DMS 273 (cell line): ENCODE measurements around the gene COPS4.
A peak's percentile ranks its signal among the peaks of the same experiment; 100 is the strongest.
"Not testable (repeated sequence)": the region's sequence is repeated elsewhere in the genome, so short reads cannot be mapped to it uniquely, and the experiment has no call there.

ENCODE experiments used
- DNase-seq: peaks from one replicate; lab custom pipeline; 2025; ENCODE audit not compliant: unreplicated experiment; lab: John Stamatoyannopoulos, UW

Gene COPS4

DNA sequence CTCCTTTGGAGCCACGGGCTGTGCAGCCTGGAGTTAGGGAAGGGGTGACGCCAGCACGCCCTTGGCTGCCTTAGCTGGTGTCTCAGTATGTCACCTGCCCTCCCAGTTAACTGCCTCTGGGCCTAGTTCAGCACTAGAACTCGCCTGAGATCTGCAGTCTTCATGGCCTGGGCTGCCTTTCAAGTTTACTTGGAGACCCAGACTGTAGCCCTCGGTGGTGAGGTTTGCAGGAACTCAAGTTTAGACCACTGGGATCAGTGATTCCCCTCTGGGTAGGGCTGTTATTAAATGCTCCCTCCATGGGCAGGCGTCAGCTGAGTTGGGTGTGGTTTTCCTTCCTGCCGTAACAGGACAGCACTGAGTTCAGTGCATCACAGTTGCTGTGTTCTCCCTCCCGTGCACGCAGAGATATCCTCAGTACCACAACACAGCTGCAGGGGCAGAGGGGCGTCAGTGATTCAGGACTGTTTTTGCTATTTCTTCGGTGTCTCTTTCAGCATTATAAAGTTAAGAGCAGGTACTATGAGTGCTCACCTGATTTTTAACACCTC is 49.0 kb downstream of the COPS4 start:
- DNase-seq: no peak

DNA sequence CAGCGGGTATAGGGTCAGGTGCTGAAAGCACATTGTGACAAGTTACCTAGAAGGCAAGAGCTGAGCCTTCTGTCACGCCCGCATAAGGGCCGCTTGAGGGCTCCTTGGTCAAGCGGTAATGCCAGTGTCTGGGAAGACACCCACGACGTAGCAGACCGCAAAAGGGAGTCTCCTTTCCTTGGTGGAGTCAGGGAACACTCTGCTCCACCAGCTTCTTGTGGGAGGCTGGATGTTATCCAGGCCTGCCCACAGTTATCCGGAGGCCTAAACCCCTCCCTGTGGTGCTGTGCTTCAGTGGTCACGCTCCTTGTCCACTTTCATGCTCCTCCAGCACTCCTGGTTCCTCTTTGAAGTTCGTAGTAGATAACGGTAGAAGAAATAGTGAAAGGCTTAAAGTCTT is 50.0 kb downstream of the COPS4 start:
- DNase-seq: not testable (repeated sequence)

DNA sequence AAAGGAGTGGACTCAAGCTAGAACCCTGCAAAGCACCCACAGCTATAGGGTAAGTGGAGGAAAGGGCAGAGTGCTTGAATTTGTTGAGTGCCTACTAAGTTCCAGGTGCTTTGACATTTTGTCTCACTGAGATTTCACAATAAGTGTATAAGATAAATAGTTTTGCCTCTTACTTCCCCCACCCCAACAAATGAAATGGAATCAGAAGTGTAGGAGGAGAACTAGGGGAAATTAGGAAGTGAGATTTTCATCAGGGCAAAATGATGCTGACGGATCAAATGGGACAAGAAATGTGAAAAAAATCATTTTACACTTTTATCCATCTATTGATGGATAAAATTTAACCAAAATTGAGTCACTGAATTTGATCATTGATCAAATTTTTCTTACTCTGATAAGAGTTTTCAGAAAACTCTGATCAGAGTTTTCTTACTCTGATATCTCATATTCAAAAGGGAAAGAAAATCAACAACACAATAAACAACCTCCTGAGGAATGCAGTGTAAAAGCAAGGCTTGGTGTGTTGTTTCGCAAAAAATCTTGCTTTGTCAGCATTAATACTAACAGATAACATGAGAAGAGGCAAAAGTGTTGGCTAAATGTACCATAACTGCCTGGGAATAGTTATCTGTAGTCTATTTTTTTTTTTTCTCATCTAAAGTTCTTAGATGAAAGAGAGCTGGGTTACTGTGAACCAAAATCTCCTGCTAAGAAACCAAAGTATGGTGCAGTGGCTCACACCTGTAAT is 54.6 kb downstream of the COPS4 start:
- no peak for DNase-seq

DNA sequence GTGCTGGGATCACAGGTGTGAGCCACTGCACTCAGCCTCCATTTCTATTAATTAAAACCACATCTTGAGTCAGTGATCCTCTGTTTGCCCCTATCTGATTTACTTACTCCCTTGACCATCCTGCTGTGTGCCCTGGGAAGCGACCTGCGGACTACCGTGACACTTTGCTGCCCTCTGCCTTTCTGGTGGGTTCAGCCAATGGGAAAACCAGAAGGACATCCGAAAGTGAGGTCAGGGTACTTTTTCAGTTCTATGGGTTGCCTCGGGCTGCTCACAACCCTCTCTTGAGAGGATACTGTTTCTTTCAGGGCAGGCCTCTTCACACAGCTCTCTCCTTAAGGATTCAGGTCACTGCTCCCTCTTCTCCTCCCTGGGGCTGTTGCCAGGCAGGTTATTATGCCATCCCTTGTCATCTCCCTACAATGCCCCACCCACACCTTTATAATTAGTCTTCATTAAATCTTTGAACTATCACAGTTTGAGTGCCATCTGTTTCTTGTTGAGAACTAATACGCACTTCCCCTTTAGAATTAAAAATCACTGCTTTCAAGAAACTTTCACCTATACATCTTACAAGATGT is 58.2 kb downstream of the COPS4 start:
- peak; percentile 13 for DNase-seq

DNA sequence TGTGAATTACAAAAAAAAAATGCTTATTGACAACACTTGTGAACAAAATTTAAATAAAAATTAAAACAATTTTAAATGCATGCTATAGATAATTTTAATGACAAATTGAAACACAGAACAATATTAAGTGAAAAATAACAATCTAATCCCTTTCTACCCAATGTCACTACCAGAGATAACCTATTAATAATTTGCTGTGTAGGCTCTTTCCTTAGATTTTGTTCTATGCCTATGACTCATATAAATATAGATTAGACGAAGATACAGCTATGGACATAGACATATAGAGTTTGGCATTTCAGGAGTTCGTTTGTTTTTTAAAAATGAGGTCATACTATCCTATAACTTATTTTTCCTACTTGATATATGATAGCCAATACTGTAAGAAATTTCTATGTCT is 61.4 kb downstream of the COPS4 start:
- DNase-seq: no peak

DNA sequence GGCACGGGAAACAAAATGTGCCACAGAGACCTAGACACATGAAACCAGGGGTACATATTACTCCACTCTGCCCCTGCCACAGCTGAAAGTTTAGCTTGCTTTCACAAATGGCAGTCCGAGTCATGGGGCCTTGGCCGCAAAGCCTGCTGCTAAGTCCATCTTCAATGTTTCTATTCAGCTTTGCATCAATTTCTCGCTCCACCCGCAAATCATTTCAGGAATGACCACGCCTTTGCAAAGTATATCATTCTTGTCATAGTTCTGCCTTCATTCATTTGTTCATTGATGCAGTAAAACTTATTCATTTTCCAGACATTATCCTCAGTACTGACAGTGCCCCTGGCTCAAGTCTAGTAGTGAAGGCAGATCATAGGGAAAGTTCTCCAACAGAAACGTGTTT is 70.0 kb downstream of the COPS4 start:
- no peak for DNase-seq

DNA sequence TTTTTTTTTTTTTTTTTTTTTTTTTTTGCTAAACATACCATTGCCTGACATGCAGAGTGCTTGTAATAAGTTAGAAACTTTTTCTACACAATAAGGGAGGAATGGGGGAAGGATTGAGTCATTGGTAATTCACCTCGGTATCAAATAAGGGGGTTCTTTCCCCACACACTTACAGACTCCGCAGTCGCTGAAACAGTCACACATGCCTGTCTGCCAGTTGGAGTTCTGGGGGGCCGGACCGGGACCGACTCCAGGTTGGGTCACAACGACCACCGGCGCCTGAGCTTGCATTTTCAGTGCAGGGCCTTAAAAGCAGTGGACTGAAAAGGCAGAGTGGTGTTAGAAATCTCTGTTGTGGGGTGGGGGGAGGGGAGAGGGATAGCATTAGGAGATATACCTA is 72.6 kb downstream of the COPS4 start:
- DNase-seq: no peak

DNA sequence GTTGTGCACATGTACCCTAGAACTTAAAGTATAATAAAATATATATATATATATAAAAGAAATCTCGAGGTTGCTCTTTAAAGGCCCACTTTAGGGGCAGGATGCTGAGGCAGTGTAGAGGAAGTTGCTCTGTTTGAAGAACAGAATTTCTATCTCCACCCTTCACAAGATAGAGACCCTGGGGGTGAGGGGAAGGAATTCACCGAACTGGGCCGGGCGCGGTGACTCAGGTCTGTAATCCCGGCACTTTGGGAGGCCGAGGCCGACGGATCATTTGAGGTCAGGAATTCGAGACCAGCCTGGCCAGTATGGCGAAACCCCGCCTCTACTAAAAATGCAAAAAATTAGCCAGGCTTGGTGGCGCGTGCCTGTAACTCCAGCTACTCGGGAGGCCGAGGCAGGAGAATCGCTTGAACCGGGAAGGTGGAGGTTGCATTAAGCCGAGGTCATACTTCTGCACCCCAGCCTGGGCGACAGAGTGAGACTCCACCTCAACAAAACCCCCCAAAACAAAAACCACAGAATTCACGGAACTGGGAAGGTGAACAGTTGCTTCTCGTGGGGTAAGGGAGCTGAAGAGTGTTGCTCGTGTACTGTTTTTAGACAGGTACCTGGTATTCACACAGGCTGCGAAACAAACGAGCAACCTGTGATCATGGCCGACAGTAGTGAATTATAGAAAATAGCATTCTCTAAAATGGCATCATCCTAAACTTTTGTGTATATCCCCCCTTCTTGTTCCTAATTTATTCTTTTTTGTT is 73.3 kb downstream of the COPS4 start:
- DNase-seq: no peak

DNA sequence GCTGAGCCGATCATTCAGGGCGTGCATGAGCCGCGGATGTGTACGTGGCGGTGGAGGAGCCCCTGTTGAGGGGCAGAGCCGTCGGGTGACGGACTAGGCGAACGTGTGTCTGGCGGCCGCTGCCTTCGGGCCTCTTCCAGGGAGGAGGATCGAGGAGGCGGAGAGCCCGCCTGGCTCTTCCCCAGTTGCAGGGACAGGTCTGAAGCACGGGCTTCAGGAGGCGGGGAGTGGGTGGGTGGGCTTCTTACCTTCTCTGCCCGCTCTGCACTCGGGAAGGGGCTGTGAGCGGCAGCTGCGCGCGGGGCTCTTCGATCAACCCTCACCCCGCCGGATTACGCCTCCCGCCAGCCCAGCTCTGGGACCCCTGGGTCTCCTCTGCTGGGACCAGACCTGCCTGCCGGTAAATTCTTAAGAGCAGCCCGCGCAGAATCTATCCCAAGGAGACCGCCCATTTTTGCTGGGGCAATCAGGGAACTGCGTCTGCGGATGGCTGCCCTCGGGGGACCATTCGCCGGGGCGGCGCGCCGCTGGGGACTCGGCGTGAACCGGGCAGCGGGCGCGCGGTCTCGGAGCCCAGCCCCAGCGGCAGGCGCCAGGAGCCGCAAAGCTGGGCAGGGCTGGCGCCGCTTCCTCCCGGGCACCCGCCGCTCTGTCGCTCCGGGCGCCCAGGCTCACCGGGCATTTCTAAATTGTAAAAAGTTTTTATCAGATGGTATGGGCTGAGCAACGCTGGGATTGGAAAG is 74.7 kb downstream of the COPS4 start:
- peak; percentile 67 for DNase-seq

DNA sequence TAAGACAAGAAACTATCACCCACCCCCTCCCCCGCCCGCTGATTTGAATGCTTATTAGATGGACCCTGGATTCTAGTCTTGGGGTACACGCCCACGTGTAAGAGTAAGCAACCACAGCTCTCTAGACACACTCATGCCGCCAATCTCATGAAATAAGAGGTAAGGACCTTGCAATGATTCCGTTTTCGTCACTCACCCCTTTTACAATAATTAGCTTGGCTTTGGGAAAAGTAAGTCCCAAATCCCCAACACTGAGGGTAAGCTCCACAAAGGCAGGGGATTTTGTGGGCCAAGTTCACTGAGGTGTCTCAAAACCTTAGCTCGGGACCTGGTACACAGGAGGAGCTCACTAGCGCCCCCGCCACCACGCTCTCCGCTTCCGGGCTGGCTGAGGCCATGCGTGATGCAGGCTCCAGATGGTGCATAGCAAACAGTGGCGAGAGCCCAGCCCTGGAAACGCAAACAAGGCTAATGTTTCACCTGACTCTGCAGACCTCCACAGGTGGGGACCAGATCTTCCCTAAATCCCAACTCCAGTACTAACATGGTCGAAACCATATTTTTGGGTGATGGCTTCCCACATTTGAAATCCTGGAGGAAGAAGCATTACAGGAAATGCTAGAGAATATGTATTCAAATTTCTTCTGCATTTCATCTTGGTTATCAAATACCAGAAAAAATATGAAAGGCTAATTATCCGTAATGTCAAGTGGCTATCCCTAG is 75.4 kb downstream of the COPS4 start:
- peak; percentile 95 for DNase-seq

DNA sequence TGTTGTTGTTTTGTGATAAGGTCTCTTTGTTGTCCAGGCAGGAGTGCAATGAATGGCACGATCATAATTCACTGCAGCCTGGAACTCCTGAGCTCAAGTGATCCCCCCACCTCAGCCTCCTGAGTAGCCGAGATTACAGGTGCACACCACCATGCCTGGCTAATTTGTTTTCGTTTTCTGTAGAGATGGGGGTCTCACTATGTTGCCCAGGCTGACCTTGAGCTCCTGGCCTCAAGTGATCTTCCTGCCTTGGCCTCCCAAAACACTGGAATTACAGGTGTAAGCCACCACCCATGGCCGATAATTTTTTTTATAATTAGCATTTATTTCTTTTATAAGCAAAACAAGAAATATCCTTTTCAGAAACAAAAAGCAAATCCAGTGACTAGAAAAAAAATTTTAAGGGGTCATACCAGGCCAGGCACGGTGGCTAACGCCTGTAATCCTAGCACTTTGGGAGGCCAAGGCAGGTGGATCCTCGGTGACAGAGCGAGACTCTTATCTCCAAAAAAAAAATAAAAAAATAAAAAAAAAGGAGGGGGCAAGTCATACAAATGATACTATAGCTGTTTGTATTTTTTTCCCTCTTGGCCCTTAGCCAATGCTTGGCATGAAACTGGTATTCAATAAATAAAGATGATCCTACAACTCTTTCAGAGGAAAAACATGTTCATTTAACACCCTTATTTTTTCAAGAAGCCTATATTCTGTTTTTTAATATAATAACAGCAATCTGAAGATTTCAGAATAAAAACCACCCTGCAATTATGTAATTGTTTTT is 76.2 kb downstream of the COPS4 start:
- peak; percentile 7 for DNase-seq

DNA sequence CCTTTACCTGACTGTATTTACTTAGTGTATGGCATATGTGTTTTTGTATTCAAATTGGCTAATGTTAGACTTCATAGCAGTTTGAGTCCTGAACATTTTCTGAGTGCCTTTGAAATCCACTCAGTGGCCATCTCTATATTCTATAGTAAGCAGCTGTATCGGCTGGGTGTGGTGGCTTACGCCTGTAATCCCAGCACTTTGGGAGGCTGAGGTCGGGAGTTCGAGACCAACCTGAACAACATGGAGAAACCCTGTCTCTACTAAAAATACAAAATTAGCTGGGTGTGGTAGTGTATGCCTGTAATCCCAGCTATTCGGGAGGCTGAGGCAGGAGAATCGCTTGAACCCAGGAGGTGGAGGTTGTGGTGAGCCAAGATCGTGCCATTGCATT is 76.8 kb downstream of the COPS4 start:
- DNase-seq: not testable (repeated sequence)

DNA sequence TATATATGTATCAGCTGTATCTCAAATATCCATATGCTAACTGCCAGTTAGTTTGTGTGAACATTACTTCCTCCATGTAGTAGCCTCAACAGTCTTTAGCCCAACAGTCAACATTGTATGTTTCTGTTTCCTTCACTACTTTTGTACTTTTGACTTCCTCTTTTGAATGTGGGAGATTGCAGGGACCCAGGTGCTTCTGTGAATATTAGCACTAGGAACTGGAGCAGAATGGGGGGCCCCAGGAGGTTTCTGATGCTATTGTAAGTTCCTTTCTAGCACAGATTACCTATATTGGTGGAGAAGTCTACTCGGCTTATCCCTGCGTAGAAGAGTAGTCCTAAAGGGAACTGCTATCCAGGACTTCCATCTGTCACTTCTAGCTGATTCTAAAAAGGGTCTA is 77.2 kb downstream of the COPS4 start:
- no peak for DNase-seq

DNA sequence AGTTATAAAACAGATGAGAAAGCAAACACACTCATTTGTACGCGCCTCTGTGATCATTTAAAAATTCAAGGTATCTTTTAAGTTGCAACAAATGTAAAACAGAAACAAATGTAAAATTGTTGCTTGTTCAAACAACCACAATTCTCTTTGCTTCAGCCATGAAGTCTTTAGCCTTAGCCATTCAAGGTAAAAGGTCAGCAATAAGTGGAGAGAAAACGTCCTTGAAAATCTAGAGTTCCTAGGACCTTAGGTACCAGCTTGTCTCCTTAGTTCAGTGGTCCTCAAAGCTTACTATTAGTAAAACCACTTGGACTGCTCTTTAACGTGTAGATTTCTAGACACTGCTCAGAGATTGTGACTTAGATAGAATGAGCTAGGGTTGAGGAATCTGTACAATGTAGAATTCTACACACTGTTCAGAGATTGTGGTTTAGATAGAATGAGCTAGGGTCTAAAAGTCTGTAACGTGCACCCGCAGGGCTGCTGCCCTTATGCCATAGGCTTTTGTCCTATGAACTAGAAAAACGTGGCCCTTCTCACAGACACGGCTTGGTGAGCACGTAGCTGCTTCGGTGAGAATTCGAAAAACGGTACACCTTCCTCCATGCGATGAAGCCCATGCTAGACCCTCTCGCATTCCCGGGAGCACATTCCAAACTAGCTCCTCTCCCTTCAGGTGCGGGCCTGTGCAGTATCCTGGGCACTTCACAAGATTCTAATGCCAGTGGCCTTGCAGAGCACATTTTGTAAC is 77.9 kb downstream of the COPS4 start:
- no peak for DNase-seq

DNA sequence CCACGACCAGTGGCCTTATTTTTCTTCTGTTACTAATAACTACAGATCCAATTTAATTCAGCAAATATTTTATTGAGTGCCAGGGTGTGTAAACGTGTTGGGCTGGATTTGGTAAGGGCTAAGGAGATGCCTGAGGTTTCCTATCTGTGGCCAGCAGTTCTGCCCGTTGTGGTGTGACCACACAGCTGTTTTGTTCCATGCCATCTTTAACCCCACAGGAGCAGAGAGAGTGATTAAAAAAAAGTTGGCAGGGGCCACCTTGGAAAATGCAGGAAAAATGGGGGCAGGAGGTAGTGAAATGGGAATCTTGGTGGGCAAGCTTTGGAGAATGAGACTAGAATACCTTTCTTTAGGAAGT is 78.4 kb downstream of the COPS4 start:
- no peak for DNase-seq

DNA sequence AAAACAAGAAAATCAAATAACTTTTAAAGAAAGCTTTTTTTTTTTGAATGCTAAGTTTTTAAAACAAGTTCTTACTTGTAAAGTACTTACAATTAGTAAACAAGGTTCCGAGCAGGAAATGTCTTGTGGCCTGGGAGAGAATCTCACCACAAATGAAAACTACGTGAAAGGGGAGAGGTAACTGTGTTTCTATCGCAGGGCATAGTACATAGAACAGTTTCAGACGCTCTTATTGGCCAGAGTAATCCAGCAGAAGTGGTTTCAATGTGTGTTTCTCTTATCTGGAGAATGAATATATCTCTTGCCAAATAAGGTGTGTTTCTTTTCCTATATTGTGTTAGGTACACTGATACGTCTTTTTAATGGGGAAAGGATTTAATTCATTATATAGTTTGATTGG is 79.6 kb downstream of the COPS4 start, which contains the start of gene PLAC8:
TSS of gene PLAC8 (minus strand) at position 154 of the 400 bp plus-strand sequence. CDS start 6,808 bp downstream, outside the sequence.
- no peak for DNase-seq

DNA sequence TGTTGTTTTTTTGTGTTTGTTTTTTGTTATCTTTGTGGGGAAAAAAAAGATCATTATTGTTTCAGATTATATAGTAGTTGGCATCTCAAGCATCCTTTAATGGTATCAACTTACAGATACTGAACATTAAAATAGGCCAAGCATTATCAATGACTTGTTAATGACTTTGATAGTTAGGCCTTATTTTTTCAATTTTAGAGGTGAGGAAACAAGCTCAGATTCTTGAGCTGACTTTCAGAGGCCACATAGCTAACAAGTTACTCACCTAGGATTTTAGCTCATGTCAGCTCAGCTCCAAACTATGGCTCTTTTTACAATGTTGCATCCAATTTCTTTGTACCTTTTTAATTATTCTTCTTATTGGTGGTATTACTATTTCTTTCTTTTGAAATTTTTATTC is 80.0 kb downstream of the COPS4 start:
- DNase-seq: no peak

DNA sequence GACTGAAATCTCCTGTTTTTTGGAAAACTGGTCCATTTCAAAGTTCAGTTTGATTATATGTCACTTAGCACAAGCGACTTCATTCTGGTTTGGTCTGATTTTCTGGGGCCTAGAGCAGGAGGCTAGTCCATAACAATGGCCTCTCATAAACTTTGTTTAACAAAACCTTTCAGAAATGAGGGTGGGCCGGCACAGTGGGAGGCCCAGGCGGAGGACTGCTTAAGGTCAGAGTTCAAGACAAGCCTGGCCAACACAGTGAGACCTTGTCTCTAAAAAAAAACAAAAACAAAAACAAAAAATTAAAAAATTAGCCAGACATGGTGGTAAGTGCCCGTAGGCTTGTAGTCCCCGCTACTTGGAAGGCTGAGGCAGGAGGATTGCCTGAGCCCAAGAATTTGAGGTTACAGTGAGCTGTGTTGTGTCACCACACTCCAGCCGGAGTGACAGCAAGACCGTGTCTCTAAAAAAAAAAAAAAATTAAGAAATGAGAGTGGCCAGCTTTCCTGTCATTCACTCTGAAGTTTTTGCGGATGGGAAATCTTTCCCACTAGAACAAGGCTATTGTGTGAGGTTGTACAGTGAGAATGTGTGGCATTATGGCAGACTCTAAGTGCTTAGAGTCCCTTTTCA is 80.8 kb downstream of the COPS4 start:
- DNase-seq: no peak

DNA sequence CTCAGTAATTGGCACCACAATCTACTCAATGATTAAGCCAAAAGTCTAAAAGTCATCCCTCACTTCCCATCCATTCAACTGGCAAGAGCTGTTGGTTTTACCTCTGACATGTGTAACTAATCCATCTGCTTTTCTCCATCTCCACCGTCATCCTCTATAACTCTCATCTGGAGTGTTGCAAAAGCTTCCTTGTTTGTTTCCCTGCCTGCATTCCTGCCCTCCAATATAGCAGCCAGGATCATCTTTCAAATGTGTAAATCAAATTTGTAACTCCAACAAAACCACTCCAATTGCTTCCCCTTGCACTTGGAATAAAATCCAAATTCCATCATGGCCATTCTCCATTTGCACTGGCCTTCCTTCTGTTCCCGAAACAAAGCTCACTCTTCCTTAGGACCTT is 83.9 kb downstream of the COPS4 start:
- DNase-seq: no peak
